ENCODE data around the gene NFAM1.

GRCh38 chr22:42376711-42377554 lies 55.3 kb downstream of the NFAM1 start:
- no peak for TF ChIP-seq CTCF (IDR thresholded peaks at IDR 0.05)
- TF ChIP-seq POLR2AphosphoS5 (IDR thresholded peaks at IDR 0.05): peak in 2 of 3 donors; percentile 60 to 68
- peak in 1 of 2 donors; percentile 54 for TF ChIP-seq POLR2A (IDR thresholded peaks at IDR 0.05)
